Ishikawa (cell line): ENCODE data around the gene ATRNL1.

Experiments
- CEBPB ChIP-seq: IDR thresholded peaks from 2 replicates; pipeline ENCODE4 v1.6.1; 2012
- CREB1 ChIP-seq: IDR thresholded peaks from 2 replicates; pipeline ENCODE4 v1.6.1; 2012; ENCODE audit warnings: low read depth
- EGR1 ChIP-seq: IDR thresholded peaks from 2 replicates; pipeline ENCODE4 v1.6.1; 2012
- EP300 ChIP-seq: IDR thresholded peaks from 2 replicates; pipeline ENCODE4 v1.6.1; 2012; ENCODE audit warnings: borderline replicate concordance
- FOXM1 ChIP-seq: IDR thresholded peaks from 2 replicates; pipeline ENCODE4 v1.6.1; 2012; ENCODE audit warnings: low read depth, borderline replicate concordance
- NFIC ChIP-seq: IDR thresholded peaks from 2 replicates; pipeline ENCODE4 v1.6.1; 2012
- RAD21 ChIP-seq: IDR thresholded peaks from 2 replicates; pipeline ENCODE4 v1.6.1; 2012; ENCODE audit warnings: low read depth
- TAF1 ChIP-seq: IDR thresholded peaks from 2 replicates; pipeline ENCODE4 v1.6.1; 2012; ENCODE audit warnings: low read depth, mild to moderate bottlenecking
- TCF12 ChIP-seq: IDR thresholded peaks from 2 replicates; pipeline ENCODE4 v1.6.1; 2012; ENCODE audit warnings: low read depth
- TEAD4 ChIP-seq: IDR thresholded peaks from 2 replicates; pipeline ENCODE4 v1.6.1; 2012
- YY1 ChIP-seq: IDR thresholded peaks from 2 replicates; pipeline ENCODE4 v1.6.1; 2012; ENCODE audit warnings: low read depth
- ZBTB7A ChIP-seq: IDR thresholded peaks from 2 replicates; pipeline ENCODE4 v1.6.1; 2012; ENCODE audit warnings: low read depth
- TF ChIP-seq, protein P1 (sequence below): IDR thresholded peaks from 2 replicates; pipeline ENCODE4 v1.6.1; 2012
- TF ChIP-seq, protein P2 (sequence below): IDR thresholded peaks from 2 replicates; pipeline ENCODE4 v1.6.1; 2012
- TF ChIP-seq, protein P3 (sequence below): IDR thresholded peaks from 2 replicates; pipeline ENCODE4 v1.6.1; 2012; ENCODE audit warnings: low read depth, mild to moderate bottlenecking

The ATRNL1 gene

DNA sequence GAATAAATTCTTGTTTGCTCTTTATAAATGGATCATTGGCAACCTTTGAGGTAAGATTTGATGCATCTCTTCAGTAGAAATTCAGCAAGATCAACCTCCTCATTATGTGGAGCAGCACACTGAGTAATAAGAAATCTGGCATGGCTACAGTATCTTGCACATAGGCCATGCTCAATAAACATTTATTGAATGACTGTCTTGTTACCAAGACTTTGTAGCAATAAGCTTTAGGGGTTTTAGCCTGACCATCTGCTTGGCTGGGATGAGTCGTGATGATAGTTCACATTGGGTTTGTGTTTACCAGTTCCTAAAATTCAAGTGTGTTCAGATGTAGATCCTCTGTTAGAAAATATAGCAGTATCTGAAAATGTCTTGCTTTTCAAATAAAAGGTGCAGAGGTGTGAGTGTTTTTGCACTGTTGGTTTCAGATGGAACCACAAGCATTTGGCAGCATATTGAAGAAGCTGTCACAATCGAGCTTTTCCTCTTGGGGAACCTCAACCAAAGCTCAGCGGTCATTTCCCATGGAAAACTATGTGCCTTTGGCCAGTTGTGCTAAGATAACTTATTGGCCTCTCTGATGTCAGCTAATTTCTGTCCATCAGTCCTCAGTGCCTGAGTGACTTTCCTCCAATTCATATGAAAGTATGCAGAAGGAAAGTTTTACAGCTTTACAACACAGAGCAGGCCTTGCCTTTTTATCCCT lies 737.3 kb downstream of the ATRNL1 start:
- TF ChIP-seq EGR1 (no peak), FOXM1 (no peak), CREB1 (no peak), TCF12 (no peak), RAD21 (no peak), TAF1 (no peak), TEAD4 (no peak), ZBTB7A (no peak), EP300 (no peak), CEBPB (no peak), NFIC (no peak)
- TF ChIP-seq, protein P1, sequence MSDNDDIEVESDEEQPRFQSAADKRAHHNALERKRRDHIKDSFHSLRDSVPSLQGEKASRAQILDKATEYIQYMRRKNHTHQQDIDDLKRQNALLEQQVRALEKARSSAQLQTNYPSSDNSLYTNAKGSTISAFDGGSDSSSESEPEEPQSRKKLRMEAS = no peak
- TF ChIP-seq, protein P2, sequence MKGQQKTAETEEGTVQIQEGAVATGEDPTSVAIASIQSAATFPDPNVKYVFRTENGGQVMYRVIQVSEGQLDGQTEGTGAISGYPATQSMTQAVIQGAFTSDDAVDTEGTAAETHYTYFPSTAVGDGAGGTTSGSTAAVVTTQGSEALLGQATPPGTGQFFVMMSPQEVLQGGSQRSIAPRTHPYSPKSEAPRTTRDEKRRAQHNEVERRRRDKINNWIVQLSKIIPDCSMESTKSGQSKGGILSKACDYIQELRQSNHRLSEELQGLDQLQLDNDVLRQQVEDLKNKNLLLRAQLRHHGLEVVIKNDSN = no peak

DNA sequence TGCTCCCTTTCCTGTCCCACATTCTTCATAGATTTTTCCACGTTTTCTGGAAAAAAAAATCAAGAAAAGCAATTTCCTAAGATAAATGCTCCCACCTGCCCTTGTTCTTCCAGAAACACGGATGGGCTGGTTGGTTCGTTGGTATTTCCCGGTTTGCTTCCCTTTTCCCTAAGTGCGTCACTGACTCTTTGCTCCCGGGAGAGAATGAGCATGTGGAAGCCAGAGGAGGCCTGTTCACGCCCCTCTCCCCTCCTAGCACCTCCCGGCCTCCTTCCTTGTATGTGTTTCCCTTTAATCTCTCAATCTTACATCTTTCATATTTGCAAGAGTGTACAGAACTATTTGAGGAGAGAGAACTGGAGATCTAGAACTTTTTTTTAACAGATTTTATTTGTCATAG lies 737.9 kb downstream of the ATRNL1 start:
- TF ChIP-seq, protein P2 = no peak
- TF ChIP-seq FOXM1 (no peak), CREB1 (no peak), TAF1 (no peak), RAD21 (no peak), YY1 (no peak), NFIC (no peak), ZBTB7A (no peak), EP300 (no peak), TCF12 (no peak), CEBPB (no peak), EGR1 (no peak), TEAD4 (no peak)
- TF ChIP-seq, protein P1 = no peak
- TF ChIP-seq, protein P3, sequence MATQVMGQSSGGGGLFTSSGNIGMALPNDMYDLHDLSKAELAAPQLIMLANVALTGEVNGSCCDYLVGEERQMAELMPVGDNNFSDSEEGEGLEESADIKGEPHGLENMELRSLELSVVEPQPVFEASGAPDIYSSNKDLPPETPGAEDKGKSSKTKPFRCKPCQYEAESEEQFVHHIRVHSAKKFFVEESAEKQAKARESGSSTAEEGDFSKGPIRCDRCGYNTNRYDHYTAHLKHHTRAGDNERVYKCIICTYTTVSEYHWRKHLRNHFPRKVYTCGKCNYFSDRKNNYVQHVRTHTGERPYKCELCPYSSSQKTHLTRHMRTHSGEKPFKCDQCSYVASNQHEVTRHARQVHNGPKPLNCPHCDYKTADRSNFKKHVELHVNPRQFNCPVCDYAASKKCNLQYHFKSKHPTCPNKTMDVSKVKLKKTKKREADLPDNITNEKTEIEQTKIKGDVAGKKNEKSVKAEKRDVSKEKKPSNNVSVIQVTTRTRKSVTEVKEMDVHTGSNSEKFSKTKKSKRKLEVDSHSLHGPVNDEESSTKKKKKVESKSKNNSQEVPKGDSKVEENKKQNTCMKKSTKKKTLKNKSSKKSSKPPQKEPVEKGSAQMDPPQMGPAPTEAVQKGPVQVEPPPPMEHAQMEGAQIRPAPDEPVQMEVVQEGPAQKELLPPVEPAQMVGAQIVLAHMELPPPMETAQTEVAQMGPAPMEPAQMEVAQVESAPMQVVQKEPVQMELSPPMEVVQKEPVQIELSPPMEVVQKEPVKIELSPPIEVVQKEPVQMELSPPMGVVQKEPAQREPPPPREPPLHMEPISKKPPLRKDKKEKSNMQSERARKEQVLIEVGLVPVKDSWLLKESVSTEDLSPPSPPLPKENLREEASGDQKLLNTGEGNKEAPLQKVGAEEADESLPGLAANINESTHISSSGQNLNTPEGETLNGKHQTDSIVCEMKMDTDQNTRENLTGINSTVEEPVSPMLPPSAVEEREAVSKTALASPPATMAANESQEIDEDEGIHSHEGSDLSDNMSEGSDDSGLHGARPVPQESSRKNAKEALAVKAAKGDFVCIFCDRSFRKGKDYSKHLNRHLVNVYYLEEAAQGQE = no peak

DNA sequence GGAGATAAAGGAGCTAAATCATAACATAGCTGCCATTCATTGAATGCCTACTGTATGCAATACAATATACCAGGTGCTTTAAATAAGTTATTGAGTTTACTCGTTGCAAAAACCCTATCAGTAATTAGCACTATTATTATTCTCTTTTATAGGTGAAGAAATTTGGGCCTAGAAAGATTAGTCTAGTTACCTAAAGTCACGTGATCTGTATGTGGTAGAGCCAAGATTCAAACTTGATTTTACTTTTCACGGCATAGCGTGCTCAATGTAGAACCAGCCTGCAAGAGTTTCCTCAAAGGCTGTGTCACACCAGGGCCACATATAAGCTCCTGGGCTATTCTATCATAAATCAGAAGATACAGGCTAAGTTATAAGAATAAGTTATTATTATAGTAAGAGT lies 740.0 kb downstream of the ATRNL1 start:
- TF ChIP-seq FOXM1 = no peak
- TF ChIP-seq NFIC = no peak
- no peak for TF ChIP-seq CREB1
- TF ChIP-seq, protein P1 = no peak
- TF ChIP-seq ZBTB7A = no peak
- no peak for TF ChIP-seq YY1
- TF ChIP-seq EP300 = no peak

DNA sequence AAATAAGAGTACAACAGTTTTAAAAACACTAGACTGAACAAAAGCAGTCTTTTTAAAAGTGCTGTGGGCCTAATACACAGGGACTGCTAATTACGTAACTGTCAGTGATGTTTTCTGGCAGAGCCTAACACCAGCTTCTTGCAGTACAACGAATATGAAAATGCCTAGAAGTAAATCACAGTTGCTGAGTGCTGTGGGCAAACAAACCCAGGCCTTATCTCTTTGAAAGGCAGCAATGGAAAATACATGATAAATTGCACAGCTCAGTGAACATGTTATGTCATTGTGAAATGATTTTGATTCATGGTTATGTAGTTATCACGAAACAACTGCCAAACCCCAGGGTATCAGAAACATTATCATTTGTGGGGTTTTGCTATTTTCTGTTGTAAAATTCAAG lies 751.4 kb downstream of the ATRNL1 start:
- no peak for TF ChIP-seq RAD21
- TF ChIP-seq NFIC = no peak
- TF ChIP-seq, protein P2 = no peak
- no peak for TF ChIP-seq FOXM1
- no peak for TF ChIP-seq TAF1
- TF ChIP-seq TCF12 = no peak
- TF ChIP-seq CREB1 = no peak
- no peak for TF ChIP-seq CEBPB

DNA sequence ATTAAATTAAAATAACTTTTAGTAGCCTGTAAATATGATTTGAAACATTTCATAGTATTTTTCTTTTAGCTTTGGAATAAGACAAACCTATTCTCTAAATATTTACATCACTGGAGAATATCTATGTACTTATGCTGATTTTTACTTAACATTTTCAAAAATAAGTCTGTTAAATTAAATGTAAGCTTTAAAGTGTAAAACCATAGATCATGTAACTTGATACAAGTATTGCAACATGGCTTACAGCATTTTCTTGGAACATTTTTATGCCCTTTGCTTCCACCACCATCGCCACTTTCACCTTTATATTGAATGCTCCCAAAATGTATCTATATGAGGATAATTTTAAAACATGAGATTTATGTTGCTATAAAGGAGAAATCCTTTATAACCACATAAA lies 752.8 kb downstream of the ATRNL1 start:
- no peak for TF ChIP-seq TAF1
- TF ChIP-seq, protein P2 = no peak
- TF ChIP-seq EGR1 = no peak
- TF ChIP-seq, protein P1 = no peak
- no peak for TF ChIP-seq CEBPB
- TF ChIP-seq EP300 = no peak
- no peak for TF ChIP-seq RAD21
- TF ChIP-seq NFIC = no peak
- TF ChIP-seq, protein P3 = no peak
- TF ChIP-seq CREB1 = no peak
- TF ChIP-seq ZBTB7A = no peak
